ENCODE data around the gene OAT.

OAT gene

GRCh38 chr10:124418726-124419501, at the start of gene OAT:
Gene OAT (minus strand): TSS chr10:124418923. CDS start chr10:124412171, 6,752 bp downstream.
- peak; percentile 92 to 93 for DNase-seq

- DNase-seq: no peak
These were observed 48.4 kb upstream of the OAT start for GRCh38 chr10:124467165-124467564.

GRCh38 chr10:124465777-124466488, 47.2 kb upstream of the OAT start:
- no peak for DNase-seq

- no peak for DNase-seq
These were observed 46.5 kb upstream of the OAT start for GRCh38 chr10:124465003-124465776.

- no peak for DNase-seq
These were observed 45.6 kb upstream of the OAT start for GRCh38 chr10:124464028-124464965.

GRCh38 chr10:124462348-124462695, 43.6 kb upstream of the OAT start:
- DNase-seq: no peak

GRCh38 chr10:124461642-124462347, 43.1 kb upstream of the OAT start, which contains the start of gene LHPP:
Gene LHPP (plus strand): TSS chr10:124461823. CDS start chr10:124461863, 40 bp downstream.
- peak; percentile 84 to 85 for DNase-seq

- DNase-seq: no peak
These were observed 41.4 kb upstream of the OAT start for GRCh38 chr10:124460144-124460543.

- no peak for DNase-seq
These were observed 40.7 kb upstream of the OAT start for GRCh38 chr10:124459395-124459794.

GRCh38 chr10:124458889-124459288, 40.2 kb upstream of the OAT start:
- DNase-seq: no peak

GRCh38 chr10:124458473-124458872, 39.8 kb upstream of the OAT start:
- no peak for DNase-seq

GRCh38 chr10:124455441-124455840, 36.7 kb upstream of the OAT start:
- no peak for DNase-seq

GRCh38 chr10:124453960-124454610, 35.4 kb upstream of the OAT start:
- no peak for DNase-seq

- no peak for DNase-seq
These were observed 32.6 kb upstream of the OAT start for GRCh38 chr10:124451276-124451675.

- no peak for DNase-seq
These were observed 32.0 kb upstream of the OAT start for GRCh38 chr10:124450783-124451057.

GRCh38 chr10:124450012-124450782, 31.5 kb upstream of the OAT start, which contains the start of gene NKX1-2:
Gene NKX1-2 (minus strand): TSS chr10:124450035. CDS start chr10:124449943, 92 bp downstream.
- DNase-seq: no peak

- DNase-seq: no peak
These were observed 30.7 kb upstream of the OAT start for GRCh38 chr10:124449170-124450011.

- DNase-seq: no peak
These were observed 30.0 kb upstream of the OAT start for GRCh38 chr10:124448696-124449169.

- DNase-seq: no peak
These were observed 29.2 kb upstream of the OAT start for GRCh38 chr10:124447751-124448466.
